T-helper 1 cell (primary cell): Measurements from ENCODE around the gene ZNF74.
A peak's percentile ranks its signal among the peaks of the same experiment; 100 is the strongest.
"Not testable (repeated sequence)": the region's sequence is repeated elsewhere in the genome, so short reads cannot be mapped to it uniquely, and the experiment has no call there.

Experiments
- DNase-seq, 5 donors: peaks; one replicate each; pipeline ENCODE4 v3.0.0-alpha.2; 2012 to 2020

ZNF74 gene

DNA sequence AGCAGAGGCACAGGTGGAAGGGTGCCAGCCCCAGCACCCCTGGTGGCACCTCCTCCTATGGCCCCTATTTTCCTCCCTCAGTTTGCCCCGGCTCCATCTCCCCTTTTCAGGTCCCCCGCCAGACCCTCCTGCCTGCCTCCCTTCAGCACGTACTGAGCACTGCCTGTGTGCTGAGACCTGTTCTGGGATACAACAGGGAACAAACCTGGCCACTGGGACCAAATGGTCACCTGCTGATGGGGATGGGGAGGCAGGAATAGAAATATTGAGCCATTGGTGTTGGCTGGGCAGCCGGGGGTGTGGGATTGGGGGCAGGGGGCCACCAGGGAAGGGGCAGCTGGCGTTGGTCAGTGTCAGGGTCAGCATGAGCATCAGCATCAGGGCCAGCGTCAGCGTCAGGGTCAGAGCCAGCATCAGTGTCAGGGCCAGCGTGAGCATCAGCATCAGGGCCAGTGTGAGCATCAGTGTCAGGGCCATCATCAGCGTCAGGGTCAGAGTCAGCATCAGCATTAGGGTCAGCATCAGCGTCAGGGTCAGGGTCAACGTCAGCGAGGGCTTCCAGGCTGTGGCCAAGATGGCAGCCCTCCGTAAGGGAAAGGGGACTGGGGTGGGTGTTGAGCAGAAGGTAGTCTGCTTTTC is 7.5 kb downstream of the ZNF74 start:
- no peak for DNase-seq

DNA sequence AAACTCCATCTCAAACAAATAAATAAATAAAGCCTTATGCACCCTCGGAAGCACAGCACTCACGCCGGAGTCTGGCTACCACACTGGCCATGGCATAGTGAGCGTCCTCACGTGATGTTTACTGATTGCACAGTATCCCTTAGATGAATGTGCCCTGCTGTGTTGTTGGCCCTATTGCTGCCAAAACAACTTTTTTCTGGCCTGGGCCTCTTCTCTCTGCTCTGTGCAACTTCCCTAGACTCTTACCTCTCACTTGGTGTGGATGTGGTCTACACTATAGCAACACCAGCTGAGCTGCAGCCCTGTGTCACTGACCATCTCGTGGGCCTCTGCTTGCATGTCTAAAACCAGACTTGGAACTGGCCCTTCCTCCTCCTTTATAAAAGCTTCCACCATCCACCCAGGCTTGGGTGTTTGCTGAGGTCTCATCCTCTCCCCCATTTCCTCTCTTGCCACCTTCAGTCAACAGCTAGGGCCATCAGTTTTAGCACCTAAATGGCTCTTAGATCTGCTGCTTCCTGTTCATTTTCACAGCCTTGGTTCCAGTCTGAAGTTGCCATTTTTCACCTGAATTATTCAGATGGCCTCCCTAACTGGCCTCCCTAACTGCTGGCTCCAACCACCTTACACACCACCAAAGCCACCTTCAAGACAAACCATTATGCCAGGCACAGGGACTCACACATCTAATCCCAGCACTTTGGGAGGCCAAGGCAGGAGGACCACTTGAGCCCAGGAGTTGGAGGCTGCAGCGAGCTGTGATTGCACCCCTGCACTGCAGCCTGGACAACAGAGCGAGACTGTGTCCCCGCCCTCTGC is 9.2 kb downstream of the ZNF74 start:
- no peak for DNase-seq

DNA sequence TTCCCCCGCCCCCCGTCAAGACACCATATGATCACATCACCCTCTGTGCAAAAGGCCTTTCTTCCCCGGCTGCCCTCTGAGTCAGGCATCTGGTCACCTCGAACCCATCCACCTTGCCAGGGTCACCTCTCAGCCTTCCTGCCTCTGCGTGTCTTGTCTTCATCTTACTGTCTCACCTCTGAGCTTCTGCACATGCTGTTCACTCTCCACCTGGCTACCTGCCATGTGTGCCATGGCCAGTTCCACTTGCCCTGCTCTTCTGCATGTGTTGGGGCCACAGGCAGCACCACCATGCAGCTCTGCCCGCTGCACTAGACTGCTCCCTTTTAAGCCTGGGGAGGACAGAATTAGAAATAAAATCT is 9.8 kb downstream of the ZNF74 start:
- no peak for DNase-seq

DNA sequence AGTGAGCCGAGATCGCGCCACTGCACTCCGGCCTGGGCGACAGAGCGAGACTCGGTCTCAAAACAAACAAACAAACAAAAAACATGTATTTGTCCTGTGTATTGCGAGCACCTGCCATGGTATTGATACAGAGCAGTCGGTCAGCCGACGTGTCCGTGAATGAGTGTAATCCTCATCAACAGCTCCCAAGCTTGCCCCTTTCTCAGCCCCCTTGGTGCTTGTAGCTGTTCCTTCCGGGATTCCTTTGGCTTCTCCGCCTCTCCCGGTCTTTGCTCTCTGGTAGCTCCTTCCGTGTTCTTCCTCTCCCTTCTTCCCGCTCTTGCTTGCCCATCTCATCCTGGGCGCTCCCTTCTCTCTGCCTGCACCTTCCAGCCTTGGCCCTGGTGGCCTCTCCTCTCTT is 10.9 kb downstream of the ZNF74 start:
- no peak for DNase-seq

DNA sequence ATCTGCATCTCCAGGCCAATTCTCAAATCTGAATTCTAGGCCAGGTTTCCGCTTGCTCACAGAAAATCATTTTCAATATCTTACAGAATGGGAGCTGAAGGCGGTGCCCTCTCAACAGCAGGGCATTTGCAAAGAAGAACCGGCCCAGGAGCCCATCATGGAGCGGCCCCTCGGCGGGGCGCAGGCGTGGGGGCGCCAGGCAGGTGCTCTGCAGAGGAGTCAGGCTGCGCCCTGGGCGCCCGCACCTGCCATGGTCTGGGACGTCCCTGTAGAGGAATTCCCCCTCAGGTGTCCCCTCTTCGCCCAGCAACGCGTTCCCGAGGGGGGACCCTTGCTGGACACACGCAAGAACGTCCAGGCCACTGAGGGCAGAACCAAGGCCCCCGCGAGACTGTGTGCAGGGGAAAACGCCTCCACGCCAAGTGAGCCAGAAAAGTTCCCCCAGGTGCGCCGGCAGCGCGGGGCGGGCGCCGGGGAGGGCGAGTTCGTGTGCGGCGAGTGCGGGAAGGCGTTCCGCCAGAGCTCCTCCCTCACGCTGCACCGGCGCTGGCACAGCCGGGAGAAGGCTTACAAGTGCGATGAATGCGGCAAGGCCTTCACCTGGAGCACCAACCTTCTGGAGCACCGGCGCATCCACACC is 11.5 kb downstream of the ZNF74 start:
- no peak for DNase-seq

DNA sequence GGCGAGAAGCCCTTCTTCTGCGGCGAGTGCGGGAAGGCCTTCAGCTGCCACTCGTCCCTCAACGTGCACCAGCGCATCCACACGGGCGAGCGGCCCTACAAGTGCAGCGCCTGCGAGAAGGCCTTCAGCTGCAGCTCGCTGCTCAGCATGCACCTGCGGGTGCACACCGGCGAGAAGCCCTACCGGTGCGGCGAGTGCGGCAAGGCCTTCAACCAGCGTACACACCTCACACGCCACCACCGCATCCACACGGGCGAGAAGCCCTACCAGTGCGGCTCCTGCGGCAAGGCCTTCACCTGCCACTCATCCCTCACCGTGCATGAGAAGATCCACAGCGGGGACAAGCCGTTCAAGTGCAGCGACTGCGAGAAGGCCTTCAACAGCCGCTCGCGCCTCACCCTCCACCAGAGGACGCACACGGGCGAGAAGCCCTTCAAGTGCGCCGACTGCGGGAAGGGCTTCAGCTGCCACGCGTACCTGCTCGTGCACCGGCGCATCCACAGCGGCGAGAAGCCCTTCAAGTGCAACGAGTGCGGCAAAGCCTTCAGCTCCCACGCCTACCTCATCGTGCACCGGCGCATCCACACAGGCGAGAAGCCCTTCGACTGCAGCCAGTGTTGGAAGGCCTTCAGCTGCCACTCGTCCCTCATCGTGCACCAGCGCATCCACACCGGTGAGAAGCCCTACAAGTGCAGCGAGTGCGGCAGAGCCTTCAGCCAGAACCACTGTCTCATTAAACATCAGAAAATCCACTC is 12.2 kb downstream of the ZNF74 start:
- no peak for DNase-seq

DNA sequence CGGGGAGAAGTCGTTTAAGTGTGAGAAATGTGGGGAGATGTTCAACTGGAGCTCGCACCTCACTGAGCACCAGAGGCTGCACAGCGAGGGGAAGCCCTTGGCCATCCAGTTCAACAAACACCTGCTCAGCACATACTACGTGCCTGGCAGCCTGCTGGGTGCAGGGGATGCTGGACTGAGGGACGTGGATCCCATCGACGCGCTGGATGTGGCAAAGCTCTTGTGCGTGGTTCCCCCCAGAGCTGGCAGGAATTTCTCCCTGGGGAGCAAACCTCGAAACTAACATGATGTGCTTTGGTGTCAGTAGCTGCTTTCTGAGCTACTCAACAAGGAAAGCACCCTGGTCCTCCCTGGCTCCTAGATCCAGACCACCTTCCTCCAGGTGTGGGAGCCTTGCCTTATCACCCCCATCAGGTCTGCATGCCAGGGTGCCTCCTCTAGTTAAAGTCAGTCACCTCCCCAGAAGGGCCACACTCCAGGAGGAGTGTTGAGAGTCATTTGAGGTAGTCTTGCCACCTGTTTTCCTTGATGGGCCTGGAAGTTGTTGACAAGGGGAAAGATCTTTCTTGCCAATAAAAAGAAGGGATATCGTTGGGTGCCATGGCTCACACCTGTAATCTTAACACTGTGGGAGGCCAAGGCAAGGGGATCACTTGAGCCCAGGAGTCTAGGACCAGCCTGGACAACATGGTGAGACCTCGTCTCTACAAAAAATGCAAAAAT is 12.9 kb downstream of the ZNF74 start:
- DNase-seq = no peak

DNA sequence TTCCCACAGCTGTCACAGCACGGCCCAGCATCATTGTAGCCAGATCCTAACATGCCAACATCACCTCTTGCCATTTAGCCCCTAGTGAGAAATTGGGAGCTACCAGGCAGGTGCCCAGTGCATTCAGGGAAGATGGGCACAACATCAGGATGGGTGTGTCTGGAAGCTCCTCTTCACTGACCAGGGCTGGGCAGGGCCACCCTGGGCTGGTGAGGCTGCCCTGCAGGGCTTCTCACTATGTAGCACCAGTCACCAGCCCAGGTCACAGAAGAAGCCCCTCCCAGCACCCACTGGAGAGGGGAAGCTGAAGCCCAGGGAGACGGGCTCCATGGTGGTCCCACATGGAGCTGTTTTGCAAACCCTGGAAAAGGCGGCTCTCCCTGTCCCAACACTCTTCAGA is 13.9 kb downstream of the ZNF74 start:
- no peak for DNase-seq

DNA sequence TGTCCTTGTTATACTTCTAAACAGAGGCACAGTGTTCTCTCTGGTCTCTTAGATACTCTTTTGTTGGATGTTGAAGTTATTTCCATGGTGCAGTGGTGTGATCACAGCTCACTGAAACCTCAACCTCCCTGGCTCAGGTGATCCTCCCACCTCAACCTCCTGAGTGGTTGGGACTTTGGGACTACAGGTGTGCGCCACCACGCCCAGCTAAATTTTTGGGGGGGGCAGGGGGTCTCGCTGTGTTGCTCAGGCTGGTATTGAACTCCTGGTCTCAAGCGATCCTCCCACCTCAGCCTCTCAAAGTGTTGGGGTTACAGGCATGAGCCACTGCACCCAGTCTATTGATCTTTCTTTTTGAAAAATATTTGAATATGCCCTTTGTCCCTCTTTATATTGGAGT is 14.9 kb downstream of the ZNF74 start:
- DNase-seq = no peak

DNA sequence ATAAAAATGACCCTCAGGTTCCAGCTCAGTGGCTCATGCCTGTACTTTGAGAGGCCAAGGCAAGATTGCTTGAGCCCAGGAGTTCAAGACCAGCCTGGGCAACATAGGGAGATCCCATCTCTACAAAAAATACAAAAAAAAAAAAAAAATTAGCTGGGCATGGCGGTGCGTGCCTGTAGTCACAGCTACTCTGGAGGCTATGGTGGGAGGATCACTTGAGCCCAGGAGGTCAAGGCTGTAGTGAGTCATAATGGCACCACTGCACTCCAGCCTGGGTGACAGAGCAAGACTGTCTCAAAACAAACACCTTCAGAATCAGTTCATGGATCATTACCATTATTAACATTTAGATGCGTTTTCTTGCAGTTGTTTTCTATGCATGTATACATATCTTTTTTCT is 15.4 kb downstream of the ZNF74 start:
- DNase-seq = not testable (repeated sequence)

DNA sequence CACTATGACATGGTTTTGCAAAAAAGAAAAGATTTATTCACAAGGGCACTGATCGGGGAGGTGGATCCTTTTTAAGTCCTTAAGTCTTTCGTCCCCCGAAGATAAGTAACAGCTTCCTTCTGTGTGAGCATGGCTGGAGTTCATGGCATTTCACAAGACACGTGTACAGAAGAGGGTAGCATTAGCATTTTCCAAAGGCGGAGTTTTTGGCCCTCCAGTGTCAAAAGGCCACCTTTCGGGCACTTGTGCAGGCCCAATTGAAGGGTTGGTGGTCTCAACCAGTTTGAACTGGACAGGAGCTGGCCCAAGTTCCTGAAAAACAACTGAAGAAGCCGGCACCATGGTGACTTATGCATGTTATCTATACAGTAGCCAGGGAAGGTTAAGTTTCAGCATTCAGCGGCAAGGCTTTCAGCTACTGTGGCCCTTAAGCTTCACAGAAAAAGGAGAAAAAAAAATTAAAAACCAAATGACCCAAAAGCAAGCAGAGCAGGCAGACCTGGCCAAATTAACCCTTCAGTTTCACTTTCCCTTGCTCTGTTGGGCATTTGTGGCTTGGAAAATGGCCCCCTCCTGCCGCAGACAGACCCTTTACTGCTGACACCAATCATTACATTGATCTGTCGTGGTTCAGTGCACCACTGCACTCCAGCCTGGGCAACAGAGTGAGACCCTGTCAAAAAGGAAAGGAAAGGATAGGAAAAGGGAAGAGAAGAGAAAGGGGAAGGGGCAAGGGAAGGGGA is 18.7 kb downstream of the ZNF74 start:
- DNase-seq = no peak

DNA sequence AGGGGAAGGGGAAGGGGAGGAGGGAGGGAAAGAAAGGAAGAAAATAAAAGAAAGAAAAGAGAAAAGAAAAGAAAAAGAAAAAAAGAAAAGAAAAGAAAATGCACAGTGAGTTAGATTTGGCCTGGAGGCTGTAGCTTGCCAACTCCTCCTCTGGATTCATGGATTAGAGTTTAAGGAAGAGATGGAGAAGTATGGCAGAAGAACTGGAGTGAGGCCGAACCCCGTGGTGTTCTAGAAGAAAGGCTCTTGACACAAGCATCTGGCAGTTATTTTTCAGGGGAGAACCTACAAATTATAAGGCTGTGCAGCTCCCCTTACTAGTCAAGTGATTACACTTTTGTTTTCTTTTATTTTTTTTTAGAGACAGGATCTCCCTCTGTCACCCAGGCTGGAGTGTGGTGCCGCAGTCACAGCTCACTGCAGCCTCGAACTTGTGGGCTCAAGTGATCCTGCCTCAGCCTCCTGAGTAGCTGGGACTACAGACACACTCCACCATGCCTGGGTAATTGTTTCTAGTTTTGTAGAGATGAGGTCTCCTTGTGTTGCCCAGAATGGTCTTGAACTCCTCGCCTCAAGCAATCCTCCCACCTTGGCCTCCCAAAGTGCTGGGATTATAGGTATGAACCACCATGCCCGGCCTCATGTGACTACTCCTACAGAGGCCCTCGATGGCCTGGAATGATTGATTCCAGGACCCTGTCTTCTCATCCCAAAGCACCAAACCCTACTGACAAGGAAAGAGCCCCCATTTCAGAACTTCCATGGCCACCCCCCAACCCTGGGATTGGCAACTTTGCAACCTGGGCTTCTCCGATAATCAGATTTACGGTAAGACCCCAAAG is 19.5 kb downstream of the ZNF74 start:
- DNase-seq = no peak

DNA sequence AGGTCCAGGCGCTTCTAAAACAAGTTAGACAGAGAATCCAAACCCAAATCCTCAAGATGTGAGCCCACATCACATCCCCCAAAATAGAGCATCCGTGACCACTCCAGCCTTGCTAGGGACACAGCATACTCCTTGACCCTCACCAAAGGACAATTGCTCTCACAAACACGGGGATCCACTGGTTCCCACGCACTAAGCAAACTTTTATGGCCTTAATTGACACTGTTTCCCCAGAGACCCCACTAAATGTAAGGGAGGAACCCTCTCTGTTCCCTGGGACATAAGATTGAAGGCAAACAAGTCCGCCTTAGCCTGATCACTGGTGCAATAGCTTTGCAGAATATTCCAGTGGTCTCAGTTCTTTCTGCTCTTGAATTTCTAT is 20.1 kb downstream of the ZNF74 start:
- no peak for DNase-seq

DNA sequence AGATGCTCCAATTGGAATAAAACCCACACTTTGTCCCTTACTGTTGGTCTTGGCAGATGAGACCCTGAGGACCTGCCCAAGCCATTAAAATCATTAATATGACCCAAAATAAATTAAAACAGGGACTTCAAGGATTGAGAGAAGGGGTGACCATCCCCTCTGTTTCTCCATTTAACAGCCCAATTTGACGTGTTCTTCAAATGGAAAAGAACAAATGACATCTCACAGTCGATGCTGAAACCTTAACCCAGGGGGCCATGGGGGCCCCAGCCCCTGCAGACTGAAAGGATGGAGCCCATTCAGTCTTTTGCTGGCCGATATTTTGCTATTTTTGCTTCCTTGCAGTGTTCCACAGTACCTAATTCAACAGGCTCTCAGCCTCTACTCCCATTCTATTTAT is 20.5 kb downstream of the ZNF74 start:
- DNase-seq = no peak

DNA sequence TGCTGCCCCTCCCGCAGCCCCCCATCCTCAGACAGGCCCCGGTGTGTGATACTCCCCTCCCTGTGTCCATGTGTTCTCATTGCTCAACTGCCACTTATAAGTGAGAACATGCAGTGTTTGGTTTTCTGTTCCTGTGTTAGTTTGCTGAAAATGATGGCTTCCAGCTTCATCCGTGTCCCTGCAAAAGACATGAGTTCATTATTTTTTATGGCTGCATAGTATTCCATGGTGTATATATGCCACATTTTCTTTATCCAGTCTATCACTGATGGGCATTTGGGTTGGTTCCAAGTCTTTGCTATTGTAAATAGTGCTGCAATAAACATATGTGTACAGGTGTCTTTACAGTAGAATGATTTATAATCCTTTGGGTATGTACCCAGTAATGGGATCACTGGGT is 21.3 kb downstream of the ZNF74 start:
- not testable (repeated sequence) for DNase-seq

DNA sequence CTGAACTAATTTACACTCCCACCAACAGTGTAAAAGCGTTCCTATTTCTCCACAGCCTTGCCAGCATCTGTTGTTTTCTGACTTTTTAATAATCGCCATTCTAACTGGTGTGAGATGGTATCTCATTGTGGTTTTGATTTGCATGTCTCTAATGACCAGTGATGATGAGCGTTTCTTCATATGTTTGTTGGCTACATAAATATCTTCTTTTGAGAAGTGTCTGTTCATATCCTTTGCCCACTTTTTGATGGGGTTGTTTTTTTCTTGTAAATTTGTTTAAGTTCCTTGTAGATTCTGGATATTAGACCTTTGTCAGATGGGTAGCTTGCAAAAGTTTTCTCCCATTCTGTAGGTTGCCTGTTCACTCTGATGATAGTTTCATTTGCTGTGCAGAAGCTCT is 21.7 kb downstream of the ZNF74 start:
- not testable (repeated sequence) for DNase-seq

DNA sequence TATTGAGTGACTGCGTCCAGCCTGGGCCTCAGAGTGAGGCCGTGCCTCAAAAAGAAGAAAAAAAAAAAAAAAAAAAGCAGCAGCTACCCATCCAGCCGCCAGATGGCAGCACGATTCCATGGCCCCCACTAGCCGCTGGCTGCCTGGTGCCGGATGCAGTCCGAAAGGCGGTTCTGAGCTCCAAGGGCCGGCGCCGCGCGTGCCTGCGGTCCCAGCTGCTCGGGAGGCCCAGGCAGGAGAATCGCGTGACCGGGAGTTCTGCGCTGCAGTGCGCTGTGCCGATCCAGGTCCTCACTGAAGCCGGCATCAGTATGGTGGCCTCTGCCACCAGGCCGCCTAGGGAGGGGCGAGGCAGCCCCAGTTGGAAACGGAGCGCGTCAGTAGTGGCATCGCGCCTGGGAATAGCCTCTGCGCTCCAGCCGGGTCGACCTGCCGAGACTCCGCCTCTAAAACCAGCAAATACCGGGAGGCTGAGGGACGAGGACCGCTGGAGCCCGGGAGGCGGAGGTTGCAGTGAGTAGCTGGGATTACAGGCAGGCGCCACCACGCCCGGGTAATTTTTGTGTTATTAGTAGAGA is 24.3 kb downstream of the ZNF74 start:
- peak; percentile 53 to 72 (median 71) for DNase-seq

DNA sequence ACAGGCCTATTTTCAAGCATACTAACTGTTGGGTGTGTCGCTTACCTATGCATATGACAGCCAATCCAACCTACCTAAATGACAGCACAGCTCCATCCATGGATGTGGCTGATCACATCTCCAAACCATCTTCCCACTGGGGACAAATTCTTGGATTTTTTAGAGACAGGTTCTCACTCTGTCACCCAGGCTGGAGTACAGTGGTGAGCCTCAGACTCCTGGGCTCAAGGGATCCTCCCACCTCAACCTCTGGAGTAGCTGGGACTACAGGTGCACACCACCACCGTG is 25.7 kb downstream of the ZNF74 start:
- no peak for DNase-seq

DNA sequence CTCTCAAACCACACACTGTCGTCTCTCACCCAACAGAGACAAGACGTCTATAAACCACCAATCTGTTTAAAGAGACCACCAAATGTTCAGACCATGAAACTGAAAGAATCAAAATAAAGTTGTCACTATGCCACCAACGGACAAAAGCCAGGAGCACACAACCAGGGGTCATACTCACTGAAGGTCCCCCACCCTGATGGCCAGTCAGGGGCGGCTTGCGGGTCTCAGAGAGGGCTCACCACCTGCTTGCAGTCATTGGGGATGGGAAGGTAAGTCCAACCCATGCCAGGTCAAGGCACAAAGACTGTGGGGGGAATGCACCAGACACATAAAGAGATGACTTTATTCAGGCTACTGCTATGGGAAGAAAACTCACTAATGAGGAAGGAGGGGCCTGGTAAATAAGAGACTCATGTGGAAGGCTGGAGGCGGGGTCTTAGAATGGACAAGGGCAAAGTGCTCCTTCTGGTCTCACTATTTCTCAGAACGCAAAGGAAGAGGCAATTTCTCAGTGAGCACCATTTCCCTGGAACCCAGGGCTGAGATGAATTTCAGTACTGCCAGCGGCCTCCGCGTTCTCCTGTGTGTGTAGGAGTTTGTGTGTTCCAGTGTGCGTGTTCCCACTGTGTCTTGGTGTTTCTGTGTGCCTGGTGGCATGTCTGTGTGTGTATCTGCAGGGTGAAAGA is 26.3 kb downstream of the ZNF74 start:
- no peak for DNase-seq

DNA sequence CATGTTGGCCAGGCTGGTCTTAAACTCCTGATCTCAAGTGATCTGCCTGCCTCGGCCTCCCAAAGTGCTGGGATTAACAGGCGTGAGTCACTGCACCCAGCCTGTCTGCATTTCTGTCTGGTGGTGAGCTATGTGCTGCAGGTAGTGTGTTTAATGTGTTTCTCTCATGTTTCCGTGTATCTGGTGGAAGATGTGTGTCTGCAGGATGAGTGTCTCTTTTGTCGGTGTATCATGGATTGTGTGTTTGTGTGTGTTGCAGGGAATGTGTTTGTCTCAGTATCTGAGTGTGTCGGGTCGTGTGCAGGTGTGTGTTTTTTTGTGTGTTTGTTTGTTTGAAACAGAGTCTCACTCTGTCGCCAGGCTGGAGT is 27.5 kb downstream of the ZNF74 start:
- no peak for DNase-seq
